ENCODE data around the gene C9orf78. TPM values are rescaled to one million over a fixed set of nuclear protein-coding genes. Genes with fewer than 3 reads are reported as not detected.

The C9orf78 gene
- total RNA-seq, 4 donors from 2014 or later = 47.3 to 139 (median 62.6) TPM

DNA sequence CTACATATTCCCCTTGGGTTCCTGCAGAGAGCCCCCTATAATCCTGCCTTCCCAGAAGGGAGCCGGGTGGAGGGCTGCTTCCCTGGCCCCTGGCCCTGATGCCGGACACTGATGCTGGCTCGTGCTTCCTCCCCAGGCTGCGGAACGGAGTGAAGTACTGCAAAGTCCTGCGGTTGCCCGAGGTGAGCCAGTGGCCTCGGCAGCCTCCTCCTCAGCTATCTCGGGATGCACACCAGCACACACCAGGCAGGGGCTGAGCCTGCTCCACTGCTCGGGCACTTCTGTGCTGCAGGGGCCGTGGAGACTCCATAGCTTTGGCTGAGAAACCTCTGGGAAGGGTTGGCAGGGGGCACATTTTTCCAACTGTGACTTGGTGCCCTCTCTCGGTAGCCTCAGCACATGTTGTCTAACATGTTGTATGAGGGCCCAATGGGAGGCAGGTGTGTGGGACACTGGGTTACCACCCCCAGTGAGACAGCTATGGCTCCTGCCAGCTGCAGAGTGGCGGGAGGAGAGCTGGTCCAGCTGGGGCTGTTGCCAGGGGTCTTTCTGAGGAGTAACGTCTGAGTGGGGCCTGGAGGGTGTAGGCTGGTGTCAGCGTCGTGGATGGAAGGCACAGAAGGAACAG lies 38.6 kb upstream of the C9orf78 start:
- Histone ChIP-seq H3K9me3 (no peaks in the 10 kb centered on the region), H3K36me3 (peaks cover 22 to 39% (median 26%) of the 10 kb centered on the region in 4 donors), H3K4me1 (no peaks in the 10 kb centered on the region), H3K27ac (replicated peaks in 1 of 4) (no peak overlapping the region), H3K27me3 (no peaks in the 10 kb centered on the region), H3K4me3 (no peak overlapping the region)
- no peak for TF ChIP-seq EP300 (IDR thresholded peaks at IDR 0.05)
- TF ChIP-seq POLR2AphosphoS5 (IDR thresholded peaks at IDR 0.05) = no peak
- TF ChIP-seq, protein P1, sequence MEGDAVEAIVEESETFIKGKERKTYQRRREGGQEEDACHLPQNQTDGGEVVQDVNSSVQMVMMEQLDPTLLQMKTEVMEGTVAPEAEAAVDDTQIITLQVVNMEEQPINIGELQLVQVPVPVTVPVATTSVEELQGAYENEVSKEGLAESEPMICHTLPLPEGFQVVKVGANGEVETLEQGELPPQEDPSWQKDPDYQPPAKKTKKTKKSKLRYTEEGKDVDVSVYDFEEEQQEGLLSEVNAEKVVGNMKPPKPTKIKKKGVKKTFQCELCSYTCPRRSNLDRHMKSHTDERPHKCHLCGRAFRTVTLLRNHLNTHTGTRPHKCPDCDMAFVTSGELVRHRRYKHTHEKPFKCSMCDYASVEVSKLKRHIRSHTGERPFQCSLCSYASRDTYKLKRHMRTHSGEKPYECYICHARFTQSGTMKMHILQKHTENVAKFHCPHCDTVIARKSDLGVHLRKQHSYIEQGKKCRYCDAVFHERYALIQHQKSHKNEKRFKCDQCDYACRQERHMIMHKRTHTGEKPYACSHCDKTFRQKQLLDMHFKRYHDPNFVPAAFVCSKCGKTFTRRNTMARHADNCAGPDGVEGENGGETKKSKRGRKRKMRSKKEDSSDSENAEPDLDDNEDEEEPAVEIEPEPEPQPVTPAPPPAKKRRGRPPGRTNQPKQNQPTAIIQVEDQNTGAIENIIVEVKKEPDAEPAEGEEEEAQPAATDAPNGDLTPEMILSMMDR (IDR thresholded peaks at IDR 0.05) = no peak
- TF ChIP-seq POLR2A (IDR thresholded peaks at IDR 0.05; ENCODE audit: low read depth) = no peak
- WGBS = 94% methylated on average over 5 of the region's 16 CpGs
- no peak for DNase-seq (ENCODE audit: extremely low spot score)
- intact Hi-C loops (cut with DNase I) = no loop called here

DNA sequence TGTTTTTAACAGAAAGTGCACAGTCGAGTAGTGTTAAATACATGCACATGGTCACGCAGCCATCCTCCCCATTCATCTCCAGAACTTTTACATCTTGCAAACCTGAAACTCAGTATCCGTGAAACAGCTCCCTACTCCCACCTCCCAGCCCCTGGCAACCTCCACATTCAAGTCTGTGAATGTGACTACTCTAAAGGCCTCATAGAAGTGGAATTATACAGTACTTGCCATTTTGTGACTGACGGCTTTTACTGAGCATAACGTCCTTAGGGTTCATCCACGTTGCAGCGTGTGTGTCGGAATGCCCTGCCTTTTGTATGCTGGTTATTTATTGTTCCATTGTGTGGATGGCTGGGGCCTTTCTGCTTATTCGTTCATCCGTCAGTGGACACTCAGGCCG lies 36.0 kb upstream of the C9orf78 start:
- Histone ChIP-seq H3K27ac (replicated peaks in 1 of 4) (no peak overlapping the region), H3K4me3 (no peak overlapping the region), H3K36me3 (peaks cover 35 to 51% (median 49%) of the 10 kb centered on the region in 4 donors), H3K27me3 (no peaks in the 10 kb centered on the region), H3K9me3 (no peaks in the 10 kb centered on the region), H3K4me1 (no peaks in the 10 kb centered on the region)
- WGBS = 91% methylated on average over 10 of the region's 11 CpGs
- no peak for DNase-seq (ENCODE audit: extremely low spot score)
- TF ChIP-seq POLR2AphosphoS5 (IDR thresholded peaks at IDR 0.05) (no peak), EP300 (IDR thresholded peaks at IDR 0.05) (no peak), POLR2A (IDR thresholded peaks at IDR 0.05; ENCODE audit: low read depth) (no peak)
- TF ChIP-seq, protein P1 (IDR thresholded peaks at IDR 0.05) = no peak
- intact Hi-C loops (cut with DNase I) = no loop called here

DNA sequence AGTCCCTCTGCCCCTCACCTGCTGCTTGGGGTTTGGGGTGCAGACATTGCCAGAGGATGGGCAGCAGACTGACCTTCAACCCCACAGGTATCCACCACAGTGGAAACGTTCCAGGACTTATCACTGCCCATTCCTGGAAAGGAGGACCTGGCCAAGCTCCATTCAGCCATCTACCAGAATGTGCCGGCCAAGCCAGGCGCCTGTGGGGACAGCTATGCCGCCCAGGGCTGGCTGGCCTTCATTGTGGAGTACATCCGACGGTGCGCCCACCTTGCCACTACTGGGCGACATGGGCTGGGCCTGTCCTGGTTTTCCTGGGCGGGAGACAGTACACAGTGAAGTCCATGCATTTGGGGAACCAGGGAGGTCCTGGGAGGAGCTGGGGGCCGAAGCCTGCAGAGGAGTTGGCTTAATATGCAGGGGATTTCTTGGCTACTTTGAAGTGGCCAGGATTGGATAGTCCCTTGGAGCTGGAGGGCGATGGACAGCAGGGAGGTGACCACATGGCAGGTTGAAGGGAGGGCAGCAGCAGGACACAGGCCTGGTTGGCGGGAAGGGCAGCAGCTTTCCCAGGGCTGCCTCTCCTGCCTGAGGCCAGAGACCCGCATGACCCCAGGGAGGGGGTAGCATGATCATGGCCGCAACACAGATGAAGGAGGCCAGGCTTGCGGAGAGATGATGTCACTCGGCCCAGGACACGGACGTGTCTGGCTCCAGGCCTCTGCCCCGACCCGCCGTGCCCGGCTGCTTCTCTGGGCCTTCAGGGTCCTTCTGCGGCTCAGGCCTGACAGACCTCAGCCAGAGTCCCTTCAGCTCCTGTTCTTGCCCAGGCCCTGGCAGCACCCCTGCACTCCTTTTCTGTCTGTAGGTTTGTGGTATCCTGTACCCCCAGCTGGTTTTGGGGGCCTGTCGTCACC lies 34.8 kb upstream of the C9orf78 start:
- Histone ChIP-seq H3K27me3 (no peaks in the 10 kb centered on the region), H3K4me3 (no peak overlapping the region), H3K4me1 (no peaks in the 10 kb centered on the region), H3K36me3 (peaks cover 32 to 62% (median 56%) of the 10 kb centered on the region in 4 donors), H3K27ac (replicated peaks in 1 of 4) (no peak overlapping the region), H3K9me3 (no peaks in the 10 kb centered on the region)
- no peak for DNase-seq (ENCODE audit: extremely low spot score)
- 92% methylated on average over 12 of the region's 24 CpGs for WGBS
- intact Hi-C loops (cut with DNase I) = no loop called here
- TF ChIP-seq, protein P1 (IDR thresholded peaks at IDR 0.05) = no peak
- no peak for TF ChIP-seq EP300 (IDR thresholded peaks at IDR 0.05)
- TF ChIP-seq POLR2A (IDR thresholded peaks at IDR 0.05; ENCODE audit: low read depth) = no peak
- no peak for TF ChIP-seq POLR2AphosphoS5 (IDR thresholded peaks at IDR 0.05)

DNA sequence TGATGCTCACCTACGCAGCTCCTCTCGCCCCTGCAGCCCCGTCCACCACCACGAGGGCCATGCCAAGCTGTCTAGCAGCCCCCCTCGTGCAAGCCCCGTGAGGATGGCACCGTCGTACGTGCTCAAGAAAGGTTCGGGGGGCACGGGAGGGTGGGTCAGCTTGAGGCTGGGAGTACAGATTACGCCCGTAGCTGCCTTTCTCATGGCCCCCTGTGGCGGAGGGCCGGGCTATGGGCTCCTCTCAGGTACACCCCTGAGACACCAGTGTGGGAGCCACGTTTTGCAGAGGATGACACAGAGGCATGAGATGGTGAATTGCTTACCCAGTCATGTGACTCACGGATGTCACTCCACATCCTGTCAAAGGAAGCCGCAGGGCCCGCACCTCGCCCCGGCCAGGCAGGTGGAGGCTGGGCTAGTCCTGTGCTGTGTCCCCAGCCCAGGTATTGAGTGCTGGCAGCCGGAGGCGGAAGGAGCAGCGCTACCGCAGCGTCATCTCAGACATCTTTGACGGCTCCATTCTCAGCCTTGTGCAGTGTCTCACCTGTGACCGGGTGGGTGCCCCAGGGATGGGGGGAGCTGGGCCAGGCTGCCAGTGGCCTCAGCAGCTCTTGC lies 33.9 kb upstream of the C9orf78 start:
- Histone ChIP-seq H3K27ac (replicated peaks in 1 of 4) (no peak overlapping the region), H3K9me3 (no peaks in the 10 kb centered on the region), H3K4me3 (no peak overlapping the region), H3K36me3 (peaks cover 23 to 68% (median 55%) of the 10 kb centered on the region in 4 donors), H3K4me1 (no peaks in the 10 kb centered on the region), H3K27me3 (no peaks in the 10 kb centered on the region)
- no peak for DNase-seq (ENCODE audit: extremely low spot score)
- 90% methylated on average over 15 of the region's 28 CpGs for WGBS
- intact Hi-C loops (cut with DNase I) = no loop called here
- TF ChIP-seq POLR2AphosphoS5 (IDR thresholded peaks at IDR 0.05) (no peak), EP300 (IDR thresholded peaks at IDR 0.05) (no peak), POLR2A (IDR thresholded peaks at IDR 0.05; ENCODE audit: low read depth) (no peak)
- TF ChIP-seq, protein P1 (IDR thresholded peaks at IDR 0.05) = no peak
